ENCODE measurements around the gene CETP.

GRCh38 chr16:56967733-56968132 is 6.0 kb downstream of the CETP start:
- TF ChIP-seq CTCF (IDR thresholded peaks at IDR 0.05; ENCODE audit: control extremely low read depth in 1 of 3, insufficient read depth in 1 of 3, low read depth in 1 of 3, low read length in 3 of 3) = no peak
- no peak for TF ChIP-seq USF2 (IDR thresholded peaks at IDR 0.05; ENCODE audit: low read length)
- TF ChIP-seq KDM5A (IDR thresholded peaks at IDR 0.05; ENCODE audit: low read length) = no peak
- TF ChIP-seq PHF8 (conservative IDR thresholded peaks at IDR 0.05; ENCODE audit: low read depth, low read length) = no peak
- no peak for TF ChIP-seq FOSL1 (IDR thresholded peaks at IDR 0.05; ENCODE audit: insufficient read depth, low read depth, low read length)
